Measurements from ENCODE around the gene GTF2H1.

- TF ChIP-seq CTCF (IDR thresholded peaks at IDR 0.05) (no peak), POLR2A (IDR thresholded peaks at IDR 0.05) (no peak)
These were observed 33.5 kb upstream of the GTF2H1 start for GRCh38 chr11:18288911-18289310.

Measured in esophagus squamous epithelium (tissue), 4 donors.